Body of pancreas (tissue), 4 donors: Measurements from ENCODE around the gene KIAA0319L.

Experiments used
- POLR2A ChIP-seq, 3 donors: fragments of 450-650 bp; IDR thresholded peaks; one replicate each; pipeline ENCODE4 v1.6.1; 2016; ENCODE audit warnings: antibody characterized with exemption in 3 of 3, mild to moderate bottlenecking in 2 of 3
- TF ChIP-seq, protein P1 (sequence below), 7 experiments: fragments of 450-650 bp in 4 of 7; fragments of 200-600 bp in 3 of 7; sonication (generic) in 3 of 7; IDR thresholded peaks; one replicate each; pipeline ENCODE4 v1.5.1; 2016 to 2019; ENCODE audit warnings: antibody characterized with exemption in 7 of 7

DNA sequence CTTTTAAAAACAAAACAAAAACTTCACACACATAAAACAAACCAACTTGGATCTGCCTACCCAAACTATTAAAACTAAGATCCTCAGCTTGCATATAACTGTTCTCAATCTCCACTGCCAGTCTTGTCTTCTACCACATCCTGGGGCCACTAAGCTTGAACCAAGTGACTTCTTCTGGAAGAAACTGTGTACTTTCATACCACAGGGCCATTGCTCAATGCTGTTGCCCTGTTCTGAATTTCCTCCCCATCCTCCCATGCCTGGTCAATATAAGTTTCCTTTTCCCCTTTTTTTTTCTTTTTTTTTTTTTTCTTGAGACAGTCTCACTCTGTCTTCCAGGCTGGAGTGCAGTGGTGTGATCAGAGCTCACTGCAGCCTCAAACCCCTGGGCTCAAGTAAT, 109.9 kb downstream of the KIAA0319L start:
- TF ChIP-seq, protein P1, sequence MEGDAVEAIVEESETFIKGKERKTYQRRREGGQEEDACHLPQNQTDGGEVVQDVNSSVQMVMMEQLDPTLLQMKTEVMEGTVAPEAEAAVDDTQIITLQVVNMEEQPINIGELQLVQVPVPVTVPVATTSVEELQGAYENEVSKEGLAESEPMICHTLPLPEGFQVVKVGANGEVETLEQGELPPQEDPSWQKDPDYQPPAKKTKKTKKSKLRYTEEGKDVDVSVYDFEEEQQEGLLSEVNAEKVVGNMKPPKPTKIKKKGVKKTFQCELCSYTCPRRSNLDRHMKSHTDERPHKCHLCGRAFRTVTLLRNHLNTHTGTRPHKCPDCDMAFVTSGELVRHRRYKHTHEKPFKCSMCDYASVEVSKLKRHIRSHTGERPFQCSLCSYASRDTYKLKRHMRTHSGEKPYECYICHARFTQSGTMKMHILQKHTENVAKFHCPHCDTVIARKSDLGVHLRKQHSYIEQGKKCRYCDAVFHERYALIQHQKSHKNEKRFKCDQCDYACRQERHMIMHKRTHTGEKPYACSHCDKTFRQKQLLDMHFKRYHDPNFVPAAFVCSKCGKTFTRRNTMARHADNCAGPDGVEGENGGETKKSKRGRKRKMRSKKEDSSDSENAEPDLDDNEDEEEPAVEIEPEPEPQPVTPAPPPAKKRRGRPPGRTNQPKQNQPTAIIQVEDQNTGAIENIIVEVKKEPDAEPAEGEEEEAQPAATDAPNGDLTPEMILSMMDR (IDR thresholded peaks at IDR 0.05), result no peak
- no peak for TF ChIP-seq POLR2A (IDR thresholded peaks at IDR 0.05)
